Measurements from ENCODE around the gene CNDP1. TPM values are rescaled to one million over a fixed set of nuclear protein-coding genes. Genes with fewer than 3 reads are reported as not detected.

The CNDP1 gene
- polyA plus RNA-seq, 1 of the 3 experiments (the other 2 are of a cell fraction): not detected

DNA sequence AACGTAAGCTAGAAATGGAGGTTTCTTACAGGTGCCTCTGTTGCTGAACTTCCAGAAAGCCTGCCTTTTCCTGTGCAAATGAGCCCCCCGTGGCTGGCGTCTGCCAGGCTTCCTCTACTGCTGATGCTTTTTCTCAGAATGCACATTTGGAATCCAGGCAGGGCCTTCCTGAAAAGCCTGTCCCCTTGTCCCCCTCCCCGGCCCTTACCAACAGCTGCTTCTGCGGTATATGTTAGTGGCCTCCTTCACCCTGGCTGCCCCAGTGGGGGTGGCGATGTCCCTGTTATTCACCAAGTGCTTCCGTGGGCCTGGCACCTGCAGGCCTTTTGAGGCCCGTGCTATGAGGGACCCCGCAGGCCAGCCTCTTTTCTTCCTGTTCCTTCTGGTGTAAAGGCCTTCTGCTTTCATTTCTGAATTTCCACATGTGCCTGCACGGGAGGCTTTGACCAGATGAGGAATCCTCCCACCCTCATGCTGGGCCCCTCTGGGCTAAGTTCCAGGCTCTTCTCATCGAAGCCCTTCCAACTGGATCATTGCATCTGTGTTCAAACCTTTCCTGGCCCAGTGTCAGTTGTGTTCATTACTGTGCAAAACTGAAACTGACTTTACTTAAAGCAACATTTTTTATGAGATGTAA is 27.7 kb upstream of the CNDP1 start:
- Histone ChIP-seq H3K9me3 (no peaks in the 10 kb centered on the region), H3K36me3 (replicated peaks in 1 of 2; ENCODE audit: control insufficient read depth in 1 of 2, insufficient read depth in 2 of 2, low read length in 1 of 2) (peaks cover 19 to 63% of the 10 kb centered on the region in 2 experiments), H3K9me2 (no peaks in the 10 kb centered on the region), H3K4me2 (no peak overlapping the region), H3K27me3 (ENCODE audit: insufficient read depth) (no peaks in the 10 kb centered on the region), H3K27ac (ENCODE audit: low read depth in 2 of 2, low read length in 1 of 2) (no peak overlapping the region), H3F3A (replicated peaks; ENCODE audit: insufficient read depth) (no peaks in the 10 kb centered on the region), H2AFZ (ENCODE audit: low read depth) (no peak overlapping the region), H4K20me1 (ENCODE audit: insufficient read depth) (no peaks in the 10 kb centered on the region), H3K4me1 (ENCODE audit: control insufficient read depth in 1 of 2, insufficient read depth in 2 of 2, low read depth in 1 of 2, low read length in 1 of 2) (no peaks in the 10 kb centered on the region), H3K79me2 (ENCODE audit: insufficient read depth) (no peaks in the 10 kb centered on the region), H3K9ac (no peak overlapping the region), H3K4me3 (ENCODE audit: low read depth in 2 of 2, low read length in 1 of 2) (no peak overlapping the region)
- ChIA-PET CTCF (interaction anchor here (1.7 kb wide), 1 partner anchor 45 kb away, joined by 6 read pairs; no protein-coding TSS in a partner anchor), POLR2A (no interaction called here)
- TF ChIP-seq, protein P1, sequence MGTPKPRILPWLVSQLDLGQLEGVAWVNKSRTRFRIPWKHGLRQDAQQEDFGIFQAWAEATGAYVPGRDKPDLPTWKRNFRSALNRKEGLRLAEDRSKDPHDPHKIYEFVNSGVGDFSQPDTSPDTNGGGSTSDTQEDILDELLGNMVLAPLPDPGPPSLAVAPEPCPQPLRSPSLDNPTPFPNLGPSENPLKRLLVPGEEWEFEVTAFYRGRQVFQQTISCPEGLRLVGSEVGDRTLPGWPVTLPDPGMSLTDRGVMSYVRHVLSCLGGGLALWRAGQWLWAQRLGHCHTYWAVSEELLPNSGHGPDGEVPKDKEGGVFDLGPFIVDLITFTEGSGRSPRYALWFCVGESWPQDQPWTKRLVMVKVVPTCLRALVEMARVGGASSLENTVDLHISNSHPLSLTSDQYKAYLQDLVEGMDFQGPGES (IDR thresholded peaks at IDR 0.05; ENCODE audit: low read depth, low read length): no peak
- TF ChIP-seq MXI1 (IDR thresholded peaks at IDR 0.05; ENCODE audit: low read depth, low read length) (no peak), TEAD4 (IDR thresholded peaks at IDR 0.05; ENCODE audit: borderline replicate concordance, insufficient read depth) (no peak), MEF2A (IDR thresholded peaks at IDR 0.05; ENCODE audit: borderline replicate concordance, low read depth) (no peak), JUND (IDR thresholded peaks at IDR 0.05) (no peak), POLR2AphosphoS5 (IDR thresholded peaks at IDR 0.05; ENCODE audit: low read depth, low read length) (no peak), FOSL2 (IDR thresholded peaks at IDR 0.05; ENCODE audit: borderline replicate concordance, low read depth) (no peak), NFIC (IDR thresholded peaks at IDR 0.05; ENCODE audit: borderline replicate concordance) (no peak), FOXJ3 (CRISPR knock-in tag; IDR thresholded peaks at IDR 0.05) (no peak), SMC3 (IDR thresholded peaks at IDR 0.05; ENCODE audit: low read depth, low read length) (no peak), TAF1 (IDR thresholded peaks at IDR 0.05; ENCODE audit: borderline replicate concordance, low read depth, low read length) (no peak), GATA2 (CRISPR knock-in tag; IDR thresholded peaks at IDR 0.05) (no peak), YY1 (IDR thresholded peaks at IDR 0.05; ENCODE audit: low read depth) (no peak), RCOR1 (IDR thresholded peaks at IDR 0.05; ENCODE audit: low read length) (no peak)
- TF ChIP-seq, protein P2, sequence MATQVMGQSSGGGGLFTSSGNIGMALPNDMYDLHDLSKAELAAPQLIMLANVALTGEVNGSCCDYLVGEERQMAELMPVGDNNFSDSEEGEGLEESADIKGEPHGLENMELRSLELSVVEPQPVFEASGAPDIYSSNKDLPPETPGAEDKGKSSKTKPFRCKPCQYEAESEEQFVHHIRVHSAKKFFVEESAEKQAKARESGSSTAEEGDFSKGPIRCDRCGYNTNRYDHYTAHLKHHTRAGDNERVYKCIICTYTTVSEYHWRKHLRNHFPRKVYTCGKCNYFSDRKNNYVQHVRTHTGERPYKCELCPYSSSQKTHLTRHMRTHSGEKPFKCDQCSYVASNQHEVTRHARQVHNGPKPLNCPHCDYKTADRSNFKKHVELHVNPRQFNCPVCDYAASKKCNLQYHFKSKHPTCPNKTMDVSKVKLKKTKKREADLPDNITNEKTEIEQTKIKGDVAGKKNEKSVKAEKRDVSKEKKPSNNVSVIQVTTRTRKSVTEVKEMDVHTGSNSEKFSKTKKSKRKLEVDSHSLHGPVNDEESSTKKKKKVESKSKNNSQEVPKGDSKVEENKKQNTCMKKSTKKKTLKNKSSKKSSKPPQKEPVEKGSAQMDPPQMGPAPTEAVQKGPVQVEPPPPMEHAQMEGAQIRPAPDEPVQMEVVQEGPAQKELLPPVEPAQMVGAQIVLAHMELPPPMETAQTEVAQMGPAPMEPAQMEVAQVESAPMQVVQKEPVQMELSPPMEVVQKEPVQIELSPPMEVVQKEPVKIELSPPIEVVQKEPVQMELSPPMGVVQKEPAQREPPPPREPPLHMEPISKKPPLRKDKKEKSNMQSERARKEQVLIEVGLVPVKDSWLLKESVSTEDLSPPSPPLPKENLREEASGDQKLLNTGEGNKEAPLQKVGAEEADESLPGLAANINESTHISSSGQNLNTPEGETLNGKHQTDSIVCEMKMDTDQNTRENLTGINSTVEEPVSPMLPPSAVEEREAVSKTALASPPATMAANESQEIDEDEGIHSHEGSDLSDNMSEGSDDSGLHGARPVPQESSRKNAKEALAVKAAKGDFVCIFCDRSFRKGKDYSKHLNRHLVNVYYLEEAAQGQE (IDR thresholded peaks at IDR 0.05; ENCODE audit: low read depth, low read length): no peak
- TF ChIP-seq, protein P3, sequence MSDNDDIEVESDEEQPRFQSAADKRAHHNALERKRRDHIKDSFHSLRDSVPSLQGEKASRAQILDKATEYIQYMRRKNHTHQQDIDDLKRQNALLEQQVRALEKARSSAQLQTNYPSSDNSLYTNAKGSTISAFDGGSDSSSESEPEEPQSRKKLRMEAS (IDR thresholded peaks at IDR 0.05; ENCODE audit: low read depth): no peak
- no peak for DNase-seq
- WGBS (ENCODE audit: low lambda C conversion rate): 96% methylated on average over 10 of the region's 11 CpGs
